HCT116 (cell line): ENCODE data around the gene NUMA1. TPM values are rescaled to one million over a fixed set of nuclear protein-coding genes. Genes with fewer than 3 reads are reported as not detected.

ENCODE experiments used
- ATAC-seq: fragments of 200-7000 bp; cut with Tn5 transposase; 2 replicates; pipeline ENCODE4 v1.9.1; 2020; ENCODE audit warnings: mild to moderate bottlenecking, moderate library complexity
- BruUV-seq: library from RNA; stranded (reverse); fragments of 400-500 nt; replicated peaks from 2 replicates; lab custom pipeline; 2021; lab: Mats Ljungman, UMichigan
- CTCF ChIA-PET: fragments of 300-600 bp; sonication (Branson Sonifier 250); formaldehyde crosslinking; loops from one replicate; lab custom pipeline; 2021; ENCODE audit warnings: antibody characterized with exemption; lab: Charles Lee
- POLR2A ChIA-PET: fragments of 300-600, 350-600 bp; sonication (Branson Sonifier 250); formaldehyde crosslinking; loops from one replicate; lab custom pipeline; 2021; ENCODE audit warnings: antibody characterized with exemption; lab: Charles Lee
- RAD21 ChIA-PET, 2 experiments: fragments of 300-600 bp; sonication (Branson Sonifier 250); formaldehyde crosslinking; loops; one replicate each; lab custom pipeline; 2023; ENCODE audit warnings: low total read pairs in 2 of 2; ENCODE audit not compliant: uncharacterized antibody in 2 of 2, unreplicated experiment in 2 of 2, low non-redundant PET in 1 of 2; lab: Charles Lee
- DNase-seq: peaks from one replicate; pipeline ENCODE4 v3.0.0-alpha.2; 2010; ENCODE audit warnings: low read depth, low spot score
- H2AFZ ChIP-seq: fragments of 200-600 bp; shearing (Covaris generic), sonication (generic); 2 replicates; pipeline ENCODE4 v1.6.1; 2017; ENCODE audit warnings: low read depth, mixed run types, mixed read lengths, antibody characterized with exemption, low read length; ENCODE audit not compliant: poor library complexity, severe bottlenecking
- H3K27ac ChIP-seq: 2 replicates; pipeline ENCODE4 v1.5.1; 2012; ENCODE audit warnings: low read depth, low read length
- H3K27me3 ChIP-seq: fragments of 200-600 bp; sonication (generic); 2 replicates; pipeline ENCODE4 v1.6.1; 2016; ENCODE audit warnings: mixed run types, low read length, mixed read lengths; ENCODE audit not compliant: insufficient read depth
- H3K36me3 ChIP-seq, 2 experiments: fragments of 200-500 bp in 1 of 2; fragments of 200-600 bp in 1 of 2; sonication (Bioruptor generic) in 1 of 2; sonication (generic) in 1 of 2; 2 replicates each; pipeline versions ENCODE4 v1.5.1 to v1.6.1; 2014 to 2016; ENCODE audit warnings: low read length in 2 of 2, inconsistent platforms in 1 of 2, mixed read lengths in 1 of 2, mixed run types in 1 of 2; ENCODE audit not compliant: insufficient read depth in 2 of 2, control insufficient read depth in 1 of 2
- H3K4me1 ChIP-seq, 2 experiments: fragments of 200-600 bp in 1 of 2; sonication (generic) in 1 of 2; 2 replicates each; pipeline versions ENCODE4 v1.5.1 to v1.6.1; 2012 to 2017; ENCODE audit warnings: low read length in 2 of 2, inconsistent platforms in 1 of 2, mild to moderate bottlenecking in 1 of 2, mixed read lengths in 1 of 2, mixed run types in 1 of 2, moderate library complexity in 1 of 2; ENCODE audit not compliant: insufficient read depth in 2 of 2, control insufficient read depth in 1 of 2
- H3K4me2 ChIP-seq: fragments of 200-600 bp; sonication (generic); 2 replicates; pipeline ENCODE4 v1.6.1; 2017; ENCODE audit warnings: mixed run types, low read length, mixed read lengths
- H3K4me3 ChIP-seq, 2 experiments: fragments of 200-600 bp in 1 of 2; sonication (generic) in 1 of 2; replicated peaks in 1 of 2; 2 replicates each; pipeline ENCODE4 v1.5.1; 2011 to 2016; ENCODE audit warnings: low read length in 2 of 2, control low read depth in 1 of 2, low read depth in 1 of 2, mild to moderate bottlenecking in 1 of 2, mixed read lengths in 1 of 2, mixed run types in 1 of 2
- H3K79me2 ChIP-seq: fragments of 200-600 bp; sonication (generic); 2 replicates; pipeline ENCODE4 v1.6.1; 2017; ENCODE audit warnings: mild to moderate bottlenecking, mixed run types, low read length, moderate library complexity, mixed read lengths; ENCODE audit not compliant: insufficient read depth
- H3K9ac ChIP-seq: fragments of 200-600 bp; sonication (generic); 2 replicates; pipeline ENCODE4 v1.6.1; 2016; ENCODE audit warnings: low read length, mixed read lengths
- H3K9me2 ChIP-seq: fragments of 200-600 bp; sonication (generic), shearing (Covaris generic); 2 replicates; pipeline ENCODE4 v1.6.1; 2017; ENCODE audit warnings: mixed run types, mild to moderate bottlenecking, moderate library complexity; ENCODE audit not compliant: insufficient read depth
- H3K9me3 ChIP-seq, 2 experiments: fragments of 200-500 bp in 1 of 2; fragments of 200-600 bp in 1 of 2; sonication (Bioruptor generic) in 1 of 2; sonication (generic) in 1 of 2; 2 replicates each; pipeline ENCODE4 v1.6.1; 2014 to 2017; ENCODE audit warnings: low read length in 2 of 2, mixed read lengths in 2 of 2, inconsistent platforms in 1 of 2, low read depth in 1 of 2, mild to moderate bottlenecking in 1 of 2, mixed run types in 1 of 2, moderate library complexity in 1 of 2; ENCODE audit not compliant: control insufficient read depth in 1 of 2, insufficient read depth in 1 of 2
- H4K20me1 ChIP-seq: fragments of 200-600 bp; sonication (generic), shearing (Covaris generic); 2 replicates; pipeline ENCODE4 v1.6.1; 2017; ENCODE audit warnings: mixed run types, mild to moderate bottlenecking, moderate library complexity; ENCODE audit not compliant: insufficient read depth
- ATF3 ChIP-seq: IDR thresholded peaks from 2 replicates; pipeline ENCODE4 v1.6.1; 2012
- CBX3 ChIP-seq: IDR thresholded peaks from 2 replicates; pipeline ENCODE4 v1.6.1; 2012; ENCODE audit warnings: low read depth
- CTCF ChIP-seq, 3 experiments: fragments of 200-600 bp in 1 of 3; sonication (generic) in 1 of 3; IDR thresholded peaks in 2 of 3; conservative IDR thresholded peaks in 1 of 3; 2 replicates each; pipeline ENCODE4 v1.5.1; 2012 to 2017; ENCODE audit warnings: low read depth in 2 of 3, low read length in 2 of 3, antibody characterized with exemption in 1 of 3, borderline replicate concordance in 1 of 3, control low read depth in 1 of 3, mild to moderate bottlenecking in 1 of 3, mixed read lengths in 1 of 3, mixed run types in 1 of 3, moderate library complexity in 1 of 3; ENCODE audit not compliant: insufficient read depth in 1 of 3
- EGR1 ChIP-seq: IDR thresholded peaks from 2 replicates; pipeline ENCODE4 v1.6.1; 2012; ENCODE audit warnings: low read depth
- ELF1 ChIP-seq: IDR thresholded peaks from 2 replicates; pipeline ENCODE4 v1.6.1; 2012; ENCODE audit warnings: low read depth, borderline replicate concordance
- EZH2 ChIP-seq: fragments of 200-600 bp; sonication (generic); IDR thresholded peaks from 2 replicates; pipeline ENCODE4 v1.6.1; 2017; ENCODE audit warnings: antibody characterized with exemption, mixed run types
- EZH2phosphoT487 ChIP-seq: fragments of 200-600 bp; IDR thresholded peaks from 2 replicates; pipeline ENCODE4 v1.6.1; 2018; ENCODE audit warnings: antibody characterized with exemption, borderline replicate concordance
- FOSL1 ChIP-seq: IDR thresholded peaks from 2 replicates; pipeline ENCODE4 v1.6.1; 2012; ENCODE audit warnings: low read depth
- JUND ChIP-seq: IDR thresholded peaks from 2 replicates; pipeline ENCODE4 v1.6.1; 2012
- POLR2AphosphoS5 ChIP-seq: IDR thresholded peaks from 2 replicates; pipeline ENCODE4 v1.6.1; 2011; ENCODE audit warnings: mild to moderate bottlenecking, low read depth, low read length, moderate library complexity
- RAD21 ChIP-seq: IDR thresholded peaks from 2 replicates; pipeline ENCODE4 v1.6.1; 2012; ENCODE audit warnings: low read depth, mild to moderate bottlenecking
- SIN3A ChIP-seq: IDR thresholded peaks from 2 replicates; pipeline ENCODE4 v1.6.1; 2012; ENCODE audit warnings: low read depth
- SRF ChIP-seq: IDR thresholded peaks from 2 replicates; pipeline ENCODE4 v1.6.1; 2012; ENCODE audit warnings: low read depth
- TCF7L2 ChIP-seq: IDR thresholded peaks from 2 replicates; pipeline ENCODE4 v1.7.0; 2011; ENCODE audit warnings: borderline replicate concordance, inconsistent platforms; ENCODE audit not compliant: insufficient read depth, insufficient read length; ENCODE audit errors: extremely low read depth
- ZFX ChIP-seq: fragments of 450-650 bp; IDR thresholded peaks from 2 replicates; pipeline ENCODE4 v1.6.1; 2017
- intact Hi-C: fragments of 100-400 bp; cut with micrococcal nuclease; formaldehyde crosslinking; loops from 2 replicates; pipeline ENCODE4 v1.10.0; 2022
- total RNA-seq: library from RNA; stranded (reverse); gene quantifications from one replicate; pipeline ENCODE4 v1.2.1, GENCODE V29; 2021; ENCODE audit not compliant: unreplicated experiment
- TF ChIP-seq, protein P1 (sequence below): IDR thresholded peaks from 2 replicates; pipeline ENCODE4 v1.6.1; 2012
- TF ChIP-seq, protein P2 (sequence below): IDR thresholded peaks from 2 replicates; pipeline ENCODE4 v1.6.1; 2012; ENCODE audit warnings: low read depth
- TF ChIP-seq, protein P3 (sequence below): IDR thresholded peaks from 2 replicates; pipeline ENCODE4 v1.6.1; 2011; ENCODE audit warnings: mild to moderate bottlenecking, low read length, moderate library complexity; ENCODE audit not compliant: insufficient replicate concordance; ENCODE audit errors: extremely low read depth

NUMA1 gene
- total RNA-seq, 1 experiment from 2014 or later, result 133 TPM

DNA sequence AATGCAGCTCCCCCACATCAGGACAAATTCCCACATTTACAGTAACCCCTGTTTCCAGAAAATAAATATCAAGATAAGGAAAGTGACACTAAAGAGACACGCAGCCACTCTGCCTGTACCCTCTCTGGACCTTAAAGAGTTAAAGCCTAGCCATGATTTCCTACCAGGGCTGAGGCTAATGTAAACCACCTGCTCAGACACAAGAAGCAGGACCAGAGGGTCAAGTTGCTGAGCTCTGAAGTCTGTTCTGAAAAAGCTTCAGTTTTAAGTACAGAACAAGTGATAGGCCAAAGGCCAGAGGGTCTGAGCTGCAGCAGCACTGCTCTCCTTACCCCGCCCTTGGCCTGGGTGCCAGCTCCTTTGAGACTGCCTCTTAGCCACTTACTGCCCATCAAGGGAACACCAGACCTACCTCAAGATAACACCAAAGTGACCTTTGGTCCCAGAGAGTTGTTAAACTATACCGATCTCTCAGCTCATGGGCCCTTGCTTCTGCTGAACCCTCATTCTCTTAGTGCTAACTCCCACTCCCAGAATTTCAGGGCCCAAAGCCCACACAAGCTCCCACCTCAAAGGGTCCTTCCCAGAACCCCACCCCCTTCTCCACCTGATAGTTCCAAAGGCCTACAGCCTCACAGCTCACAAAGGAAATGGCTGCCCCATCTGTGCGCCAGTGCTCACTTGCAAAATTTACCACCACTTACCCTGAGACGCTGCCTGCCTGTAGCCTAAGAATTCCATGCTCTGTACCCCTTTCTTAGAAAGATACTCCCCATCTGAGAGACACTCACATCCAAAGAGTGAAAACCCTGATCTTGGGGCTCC lies 41.1 kb downstream of the NUMA1 start:
- intact Hi-C loops, result no loop called here

More for the DNA sequence above, 41.1 kb downstream of the NUMA1 start:
- POLR2A ChIA-PET, result no interaction called here
- H4K20me1 ChIP-seq, result no peaks in the 10 kb centered on the region
- DNase-seq (no peak), ATAC-seq (no peak)
- no peak overlapping the region for H2AFZ ChIP-seq
- no peak overlapping the region for H3K4me3 ChIP-seq
- H3K27me3 ChIP-seq, result no peaks in the 10 kb centered on the region
- RAD21 ChIA-PET, result interaction anchor here in 1 of 2 experiments (0.8 kb wide), 1 partner anchor 251 kb away, joined by 3 read pairs; no protein-coding TSS in a partner anchor
- BruUV-seq, result no TSS peak
- H3K9me3 ChIP-seq, result no peaks in the 10 kb centered on the region
- CTCF ChIA-PET, result interaction anchor here (0.8 to 2.2 kb wide), 3 partner anchors 14 to 395 kb away, joined by 3 to 10 read pairs (median 3); partner anchors contain the start of gene CLPB
- no peaks in the 10 kb centered on the region for H3K9me2 ChIP-seq
- TF ChIP-seq EGR1 (no peak), TCF7L2 (no peak), SIN3A (no peak), ZFX (no peak), FOSL1 (no peak), POLR2AphosphoS5 (no peak), EZH2 (no peak), CTCF (IDR thresholded peaks at IDR 0.05 in 2 of 3, conservative IDR thresholded peaks at IDR 0.05 in 1 of 3; ENCODE audit: borderline replicate concordance in 1 of 3, insufficient read depth in 1 of 3, low read depth in 2 of 3, low read length in 2 of 3) (no peak), EZH2phosphoT487 (no peak), ATF3 (no peak), ELF1 (no peak), SRF (no peak), CBX3 (no peak), JUND (no peak), RAD21 (no peak)
- TF ChIP-seq, protein P1, sequence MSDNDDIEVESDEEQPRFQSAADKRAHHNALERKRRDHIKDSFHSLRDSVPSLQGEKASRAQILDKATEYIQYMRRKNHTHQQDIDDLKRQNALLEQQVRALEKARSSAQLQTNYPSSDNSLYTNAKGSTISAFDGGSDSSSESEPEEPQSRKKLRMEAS, result no peak
- TF ChIP-seq, protein P2, sequence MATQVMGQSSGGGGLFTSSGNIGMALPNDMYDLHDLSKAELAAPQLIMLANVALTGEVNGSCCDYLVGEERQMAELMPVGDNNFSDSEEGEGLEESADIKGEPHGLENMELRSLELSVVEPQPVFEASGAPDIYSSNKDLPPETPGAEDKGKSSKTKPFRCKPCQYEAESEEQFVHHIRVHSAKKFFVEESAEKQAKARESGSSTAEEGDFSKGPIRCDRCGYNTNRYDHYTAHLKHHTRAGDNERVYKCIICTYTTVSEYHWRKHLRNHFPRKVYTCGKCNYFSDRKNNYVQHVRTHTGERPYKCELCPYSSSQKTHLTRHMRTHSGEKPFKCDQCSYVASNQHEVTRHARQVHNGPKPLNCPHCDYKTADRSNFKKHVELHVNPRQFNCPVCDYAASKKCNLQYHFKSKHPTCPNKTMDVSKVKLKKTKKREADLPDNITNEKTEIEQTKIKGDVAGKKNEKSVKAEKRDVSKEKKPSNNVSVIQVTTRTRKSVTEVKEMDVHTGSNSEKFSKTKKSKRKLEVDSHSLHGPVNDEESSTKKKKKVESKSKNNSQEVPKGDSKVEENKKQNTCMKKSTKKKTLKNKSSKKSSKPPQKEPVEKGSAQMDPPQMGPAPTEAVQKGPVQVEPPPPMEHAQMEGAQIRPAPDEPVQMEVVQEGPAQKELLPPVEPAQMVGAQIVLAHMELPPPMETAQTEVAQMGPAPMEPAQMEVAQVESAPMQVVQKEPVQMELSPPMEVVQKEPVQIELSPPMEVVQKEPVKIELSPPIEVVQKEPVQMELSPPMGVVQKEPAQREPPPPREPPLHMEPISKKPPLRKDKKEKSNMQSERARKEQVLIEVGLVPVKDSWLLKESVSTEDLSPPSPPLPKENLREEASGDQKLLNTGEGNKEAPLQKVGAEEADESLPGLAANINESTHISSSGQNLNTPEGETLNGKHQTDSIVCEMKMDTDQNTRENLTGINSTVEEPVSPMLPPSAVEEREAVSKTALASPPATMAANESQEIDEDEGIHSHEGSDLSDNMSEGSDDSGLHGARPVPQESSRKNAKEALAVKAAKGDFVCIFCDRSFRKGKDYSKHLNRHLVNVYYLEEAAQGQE, result no peak
- TF ChIP-seq, protein P3, sequence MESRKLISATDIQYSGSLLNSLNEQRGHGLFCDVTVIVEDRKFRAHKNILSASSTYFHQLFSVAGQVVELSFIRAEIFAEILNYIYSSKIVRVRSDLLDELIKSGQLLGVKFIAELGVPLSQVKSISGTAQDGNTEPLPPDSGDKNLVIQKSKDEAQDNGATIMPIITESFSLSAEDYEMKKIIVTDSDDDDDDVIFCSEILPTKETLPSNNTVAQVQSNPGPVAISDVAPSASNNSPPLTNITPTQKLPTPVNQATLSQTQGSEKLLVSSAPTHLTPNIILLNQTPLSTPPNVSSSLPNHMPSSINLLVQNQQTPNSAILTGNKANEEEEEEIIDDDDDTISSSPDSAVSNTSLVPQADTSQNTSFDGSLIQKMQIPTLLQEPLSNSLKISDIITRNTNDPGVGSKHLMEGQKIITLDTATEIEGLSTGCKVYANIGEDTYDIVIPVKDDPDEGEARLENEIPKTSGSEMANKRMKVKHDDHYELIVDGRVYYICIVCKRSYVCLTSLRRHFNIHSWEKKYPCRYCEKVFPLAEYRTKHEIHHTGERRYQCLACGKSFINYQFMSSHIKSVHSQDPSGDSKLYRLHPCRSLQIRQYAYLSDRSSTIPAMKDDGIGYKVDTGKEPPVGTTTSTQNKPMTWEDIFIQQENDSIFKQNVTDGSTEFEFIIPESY, result no peak
- TF ChIP-seq, all 23 proteins: peak for 0
- Histone ChIP-seq H3K9ac (no peak overlapping the region), H3K4me2 (peak overlapping the region; percentile 81), H3K27ac (peak overlapping the region; percentile 83; the same call in 1 of the 2 replicates), H3K79me2 (peaks cover 90% of the 10 kb centered on the region), H3K36me3 (peaks cover 0 to 2% of the 10 kb centered on the region in 2 experiments; a peak in 2 of 4 replicates), H3K4me1 (peaks cover 24 to 53% of the 10 kb centered on the region in 2 experiments)
